GM12872 (cell line): Measurements from ENCODE around the gene FRK.

ENCODE experiments used
- CTCF ChIP-seq: IDR thresholded peaks from 3 replicates; pipeline ENCODE4 v1.5.1; 2011; ENCODE audit warnings: low read depth, mild to moderate bottlenecking, low read length, moderate library complexity; ENCODE audit not compliant: insufficient read depth

The FRK gene

GRCh38 chr6:116030770-116031169 lies 29.9 kb downstream of the FRK start:
- no peak for TF ChIP-seq CTCF

GRCh38 chr6:116029535-116029934 lies 31.2 kb downstream of the FRK start:
- TF ChIP-seq CTCF = no peak

GRCh38 chr6:116028233-116028632 lies 32.5 kb downstream of the FRK start:
- no peak for TF ChIP-seq CTCF

GRCh38 chr6:116027801-116028200 lies 32.9 kb downstream of the FRK start:
- TF ChIP-seq CTCF = no peak

GRCh38 chr6:116025405-116025804 lies 35.3 kb downstream of the FRK start:
- TF ChIP-seq CTCF = no peak

- no peak for TF ChIP-seq CTCF
Observed at GRCh38 chr6:116022841-116023445, 37.7 kb downstream of the FRK start.

- no peak for TF ChIP-seq CTCF
Observed at GRCh38 chr6:116020738-116021137, 40.0 kb downstream of the FRK start.

GRCh38 chr6:116019428-116019827 lies 41.3 kb downstream of the FRK start:
- no peak for TF ChIP-seq CTCF
